GM21717 (cell line): ENCODE data around the gene AREL1.

ENCODE experiments used
- ATAC-seq: cut with Tn5 transposase; IDR thresholded peaks from one replicate; pipeline ENCODE4 v1.9.1; 2021; ENCODE audit warnings: mild to moderate bottlenecking, moderate library complexity; ENCODE audit not compliant: unreplicated experiment

The AREL1 gene

GRCh38 chr14:74638966-74639365 is 73.9 kb downstream of the AREL1 start:
- no peak for ATAC-seq

GRCh38 chr14:74638066-74638465 is 74.8 kb downstream of the AREL1 start:
- ATAC-seq = no peak

GRCh38 chr14:74637178-74637550 is 75.7 kb downstream of the AREL1 start:
- no peak for ATAC-seq

GRCh38 chr14:74636424-74637177 is 76.3 kb downstream of the AREL1 start:
- ATAC-seq = no peak

GRCh38 chr14:74635847-74636246 is 77.0 kb downstream of the AREL1 start:
- ATAC-seq = no peak

GRCh38 chr14:74634964-74635363 is 77.9 kb downstream of the AREL1 start:
- ATAC-seq = no peak

GRCh38 chr14:74634481-74634880 is 78.4 kb downstream of the AREL1 start:
- ATAC-seq = no peak

GRCh38 chr14:74630881-74631690 is 81.8 kb downstream of the AREL1 start:
- no peak for ATAC-seq

- no peak for ATAC-seq
Observed at GRCh38 chr14:74628418-74628817, 84.5 kb downstream of the AREL1 start.

- no peak for ATAC-seq
Observed at GRCh38 chr14:74627076-74627475, 85.8 kb downstream of the AREL1 start.

GRCh38 chr14:74622257-74622656 is 90.6 kb downstream of the AREL1 start:
- no peak for ATAC-seq

- ATAC-seq = no peak
Observed at GRCh38 chr14:74621556-74621955, 91.3 kb downstream of the AREL1 start.

GRCh38 chr14:74620923-74621322 is 92.0 kb downstream of the AREL1 start:
- ATAC-seq = no peak

- no peak for ATAC-seq
Observed at GRCh38 chr14:74620497-74620921, 92.4 kb downstream of the AREL1 start.

- no peak for ATAC-seq
Observed at GRCh38 chr14:74619672-74620131, 93.2 kb downstream of the AREL1 start.

GRCh38 chr14:74618078-74618952 is 94.6 kb downstream of the AREL1 start:
- ATAC-seq = no peak

- ATAC-seq = no peak
Observed at GRCh38 chr14:74616996-74617700, 95.7 kb downstream of the AREL1 start.

GRCh38 chr14:74616507-74616906 is 96.4 kb downstream of the AREL1 start:
- no peak for ATAC-seq

GRCh38 chr14:74615735-74616134 is 97.1 kb downstream of the AREL1 start:
- no peak for ATAC-seq
